PFSK-1 (cell line): ENCODE results near the gene HSCB.

Source experiments
- FOXP2 ChIP-seq: optimal IDR thresholded peaks from 2 replicates; pipeline ENCODE3; 2011; ENCODE audit warnings: borderline replicate concordance, control low read depth, inconsistent platforms; ENCODE audit not compliant: insufficient read depth; ENCODE audit errors: extremely low read length, extremely low read depth
- POLR2AphosphoS5 ChIP-seq: IDR thresholded peaks from 2 replicates; pipeline ENCODE4 v1.6.1; 2012; ENCODE audit warnings: low read depth, mild to moderate bottlenecking, control low read depth, low read length, moderate library complexity
- REST ChIP-seq, 2 experiments: IDR thresholded peaks; 2 replicates each; pipeline versions ENCODE4 v1.6.1 to v1.8.0; 2011 to 2012; ENCODE audit warnings: low read depth in 2 of 2, low read length in 2 of 2, control low read depth in 1 of 2, inconsistent platforms in 1 of 2, mild to moderate bottlenecking in 1 of 2, moderate library complexity in 1 of 2; ENCODE audit not compliant: insufficient read depth in 1 of 2
- SIN3A ChIP-seq: IDR thresholded peaks from 2 replicates; pipeline ENCODE4 v1.6.1; 2012; ENCODE audit warnings: mild to moderate bottlenecking, low read length, moderate library complexity, borderline replicate concordance; ENCODE audit not compliant: insufficient read depth
- TAF1 ChIP-seq: IDR thresholded peaks from 2 replicates; pipeline ENCODE4 v1.6.1; 2012; ENCODE audit warnings: low read length, control low read depth, borderline replicate concordance; ENCODE audit not compliant: insufficient read depth

Gene HSCB

GRCh38 chr22:28734393-28734792 is 7.4 kb upstream of the HSCB start:
- no peak for TF ChIP-seq SIN3A
- no peak for TF ChIP-seq TAF1
- TF ChIP-seq FOXP2 = no peak
- no peak for TF ChIP-seq REST (IDR thresholded peaks at IDR 0.05; ENCODE audit: insufficient read depth in 1 of 2, low read depth in 2 of 2, low read length in 2 of 2)
- TF ChIP-seq POLR2AphosphoS5 = no peak

GRCh38 chr22:28736301-28737155 is 5.3 kb upstream of the HSCB start:
- TF ChIP-seq REST (IDR thresholded peaks at IDR 0.05; ENCODE audit: insufficient read depth in 1 of 2, low read depth in 2 of 2, low read length in 2 of 2) = no peak
- TF ChIP-seq FOXP2 = no peak
- no peak for TF ChIP-seq TAF1
- TF ChIP-seq POLR2AphosphoS5 = no peak
- no peak for TF ChIP-seq SIN3A

- no peak for TF ChIP-seq POLR2AphosphoS5
- no peak for TF ChIP-seq TAF1
- no peak for TF ChIP-seq FOXP2
- TF ChIP-seq REST (IDR thresholded peaks at IDR 0.05; ENCODE audit: insufficient read depth in 1 of 2, low read depth in 2 of 2, low read length in 2 of 2) = no peak
- TF ChIP-seq SIN3A = no peak
Measured at GRCh38 chr22:28737701-28738100, 4.1 kb upstream of the HSCB start.

- TF ChIP-seq FOXP2 (no peak), SIN3A (no peak), REST (IDR thresholded peaks at IDR 0.05; ENCODE audit: insufficient read depth in 1 of 2, low read depth in 2 of 2, low read length in 2 of 2) (no peak), TAF1 (no peak), POLR2AphosphoS5 (no peak)
Measured at GRCh38 chr22:28741200-28741784, 547 bp upstream of the HSCB start.
